Measurements from ENCODE around the gene UPK1B.
A peak's percentile ranks its signal among the peaks of the same experiment; 100 is the strongest.

Gene UPK1B

GRCh38 chr3:119228373-119229145, 55.2 kb downstream of the UPK1B start:
- no peak overlapping the region for H3K4me2 ChIP-seq (ENCODE audit: low read length)
- H3K4me3 ChIP-seq (ENCODE audit: low read length) = no peak overlapping the region
- no peak overlapping the region for H3K9ac ChIP-seq (ENCODE audit: low read depth, low read length)
- peaks cover 1% of the 10 kb centered on the region for H3K4me1 ChIP-seq (ENCODE audit: control insufficient read depth, insufficient read depth, low read length)
- no peaks in the 10 kb centered on the region for H3K27me3 ChIP-seq (ENCODE audit: control insufficient read depth, insufficient read depth, low read length)
- H3K9me3 ChIP-seq (replicated peaks; ENCODE audit: low read length) = no peaks in the 10 kb centered on the region
- peaks cover 51% of the 10 kb centered on the region for H3K36me3 ChIP-seq (ENCODE audit: insufficient read depth, low read length)

GRCh38 chr3:119229190-119229589, 55.8 kb downstream of the UPK1B start:
- H3K9ac ChIP-seq (ENCODE audit: low read depth, low read length) = no peak overlapping the region

GRCh38 chr3:119230071-119230470, 56.7 kb downstream of the UPK1B start:
- Histone ChIP-seq H3K36me3 (ENCODE audit: insufficient read depth, low read length) (peaks cover 48% of the 10 kb centered on the region), H3K4me1 (ENCODE audit: control insufficient read depth, insufficient read depth, low read length) (peaks cover 15% of the 10 kb centered on the region), H3K9me3 (replicated peaks; ENCODE audit: low read length) (no peaks in the 10 kb centered on the region), H3K4me3 (ENCODE audit: low read length) (no peak overlapping the region), H3K27me3 (ENCODE audit: control insufficient read depth, insufficient read depth, low read length) (no peaks in the 10 kb centered on the region), H3K4me2 (ENCODE audit: low read length) (no peak overlapping the region), H3K9ac (ENCODE audit: low read depth, low read length) (no peak overlapping the region)

More at GRCh38 chr3:119229190-119229589, 55.8 kb downstream of the UPK1B start:
- Histone ChIP-seq H3K4me2 (ENCODE audit: low read length) (no peak overlapping the region), H3K4me3 (ENCODE audit: low read length) (no peak overlapping the region), H3K36me3 (ENCODE audit: insufficient read depth, low read length) (peaks cover 48% of the 10 kb centered on the region), H3K9me3 (replicated peaks; ENCODE audit: low read length) (no peaks in the 10 kb centered on the region), H3K4me1 (ENCODE audit: control insufficient read depth, insufficient read depth, low read length) (peaks cover 6% of the 10 kb centered on the region), H3K27me3 (ENCODE audit: control insufficient read depth, insufficient read depth, low read length) (no peaks in the 10 kb centered on the region)

- Histone ChIP-seq H3K9ac (ENCODE audit: low read depth, low read length) (no peak overlapping the region), H3K4me2 (ENCODE audit: low read length) (no peak overlapping the region), H3K27me3 (ENCODE audit: control insufficient read depth, insufficient read depth, low read length) (no peaks in the 10 kb centered on the region), H3K9me3 (replicated peaks; ENCODE audit: low read length) (no peaks in the 10 kb centered on the region), H3K36me3 (ENCODE audit: insufficient read depth, low read length) (peaks cover 47% of the 10 kb centered on the region), H3K4me1 (ENCODE audit: control insufficient read depth, insufficient read depth, low read length) (peaks cover 21% of the 10 kb centered on the region), H3K4me3 (ENCODE audit: low read length) (no peak overlapping the region)
Observed at GRCh38 chr3:119230745-119231144, 57.3 kb downstream of the UPK1B start.

- H3K9me3 ChIP-seq (replicated peaks; ENCODE audit: low read length) = no peaks in the 10 kb centered on the region
- H3K9ac ChIP-seq (ENCODE audit: low read depth, low read length) = peak overlapping the region; percentile 69
- H3K4me3 ChIP-seq (ENCODE audit: low read length) = no peak overlapping the region
- H3K27me3 ChIP-seq (ENCODE audit: control insufficient read depth, insufficient read depth, low read length) = no peaks in the 10 kb centered on the region
- peak overlapping the region; percentile 60 for H3K4me2 ChIP-seq (ENCODE audit: low read length)
- peaks cover 33% of the 10 kb centered on the region for H3K36me3 ChIP-seq (ENCODE audit: insufficient read depth, low read length)
- H3K4me1 ChIP-seq (ENCODE audit: control insufficient read depth, insufficient read depth, low read length) = peaks cover 32% of the 10 kb centered on the region
Observed at GRCh38 chr3:119234610-119235009, 61.2 kb downstream of the UPK1B start.

GRCh38 chr3:119235151-119235550, 61.8 kb downstream of the UPK1B start:
- Histone ChIP-seq H3K4me2 (ENCODE audit: low read length) (peak overlapping the region; percentile 60), H3K4me1 (ENCODE audit: control insufficient read depth, insufficient read depth, low read length) (peaks cover 36% of the 10 kb centered on the region), H3K9ac (ENCODE audit: low read depth, low read length) (peak overlapping the region; percentile 69), H3K4me3 (ENCODE audit: low read length) (no peak overlapping the region), H3K9me3 (replicated peaks; ENCODE audit: low read length) (no peaks in the 10 kb centered on the region), H3K27me3 (ENCODE audit: control insufficient read depth, insufficient read depth, low read length) (no peaks in the 10 kb centered on the region), H3K36me3 (ENCODE audit: insufficient read depth, low read length) (peaks cover 27% of the 10 kb centered on the region)

GRCh38 chr3:119236756-119237155, 63.4 kb downstream of the UPK1B start:
- Histone ChIP-seq H3K9me3 (replicated peaks; ENCODE audit: low read length) (no peaks in the 10 kb centered on the region), H3K4me3 (ENCODE audit: low read length) (no peak overlapping the region), H3K27me3 (ENCODE audit: control insufficient read depth, insufficient read depth, low read length) (no peaks in the 10 kb centered on the region), H3K4me2 (ENCODE audit: low read length) (no peak overlapping the region), H3K36me3 (ENCODE audit: insufficient read depth, low read length) (peaks cover 18% of the 10 kb centered on the region), H3K9ac (ENCODE audit: low read depth, low read length) (no peak overlapping the region), H3K4me1 (ENCODE audit: control insufficient read depth, insufficient read depth, low read length) (peaks cover 41% of the 10 kb centered on the region)

GRCh38 chr3:119237299-119237698, 63.9 kb downstream of the UPK1B start:
- peaks cover 41% of the 10 kb centered on the region for H3K4me1 ChIP-seq (ENCODE audit: control insufficient read depth, insufficient read depth, low read length)
- H3K27me3 ChIP-seq (ENCODE audit: control insufficient read depth, insufficient read depth, low read length) = no peaks in the 10 kb centered on the region
- no peaks in the 10 kb centered on the region for H3K9me3 ChIP-seq (replicated peaks; ENCODE audit: low read length)
- H3K4me2 ChIP-seq (ENCODE audit: low read length) = no peak overlapping the region
- no peak overlapping the region for H3K4me3 ChIP-seq (ENCODE audit: low read length)
- H3K9ac ChIP-seq (ENCODE audit: low read depth, low read length) = no peak overlapping the region
- peaks cover 15% of the 10 kb centered on the region for H3K36me3 ChIP-seq (ENCODE audit: insufficient read depth, low read length)

GRCh38 chr3:119238363-119238762, 65.0 kb downstream of the UPK1B start:
- peak overlapping the region; percentile 91 for H3K4me2 ChIP-seq (ENCODE audit: low read length)
- no peak overlapping the region for H3K4me3 ChIP-seq (ENCODE audit: low read length)
- peaks cover 41% of the 10 kb centered on the region for H3K4me1 ChIP-seq (ENCODE audit: control insufficient read depth, insufficient read depth, low read length)
- H3K9me3 ChIP-seq (replicated peaks; ENCODE audit: low read length) = no peaks in the 10 kb centered on the region
- no peaks in the 10 kb centered on the region for H3K27me3 ChIP-seq (ENCODE audit: control insufficient read depth, insufficient read depth, low read length)
- peak overlapping the region; percentile 92 for H3K9ac ChIP-seq (ENCODE audit: low read depth, low read length)
- peaks cover 10% of the 10 kb centered on the region for H3K36me3 ChIP-seq (ENCODE audit: insufficient read depth, low read length)

- H3K4me2 ChIP-seq (ENCODE audit: low read length) = peak overlapping the region; percentile 91
- H3K4me1 ChIP-seq (ENCODE audit: control insufficient read depth, insufficient read depth, low read length) = peaks cover 34% of the 10 kb centered on the region
- H3K9me3 ChIP-seq (replicated peaks; ENCODE audit: low read length) = no peaks in the 10 kb centered on the region
- peak overlapping the region; percentile 83 for H3K4me3 ChIP-seq (ENCODE audit: low read length)
- peaks cover 9% of the 10 kb centered on the region for H3K36me3 ChIP-seq (ENCODE audit: insufficient read depth, low read length)
- H3K9ac ChIP-seq (ENCODE audit: low read depth, low read length) = peak overlapping the region; percentile 92
- H3K27me3 ChIP-seq (ENCODE audit: control insufficient read depth, insufficient read depth, low read length) = no peaks in the 10 kb centered on the region
Observed at GRCh38 chr3:119239206-119239820, 65.9 kb downstream of the UPK1B start.

- H3K4me2 ChIP-seq (ENCODE audit: low read length) = peak overlapping the region; percentile 91
- H3K9me3 ChIP-seq (replicated peaks; ENCODE audit: low read length) = no peaks in the 10 kb centered on the region
- no peaks in the 10 kb centered on the region for H3K27me3 ChIP-seq (ENCODE audit: control insufficient read depth, insufficient read depth, low read length)
- H3K36me3 ChIP-seq (ENCODE audit: insufficient read depth, low read length) = peaks cover 9% of the 10 kb centered on the region
- H3K9ac ChIP-seq (ENCODE audit: low read depth, low read length) = peak overlapping the region; percentile 92
- peaks cover 26% of the 10 kb centered on the region for H3K4me1 ChIP-seq (ENCODE audit: control insufficient read depth, insufficient read depth, low read length)
- peak overlapping the region; percentile 83 for H3K4me3 ChIP-seq (ENCODE audit: low read length)
Observed at GRCh38 chr3:119240101-119240590, 66.7 kb downstream of the UPK1B start.
